Osteoblast (primary cell): ENCODE measurements around the gene CELSR1. TPM values are rescaled to one million over a fixed set of nuclear protein-coding genes. Genes with fewer than 3 reads are reported as not detected.

ENCODE experiments used
- DNase-seq: peaks from one replicate; pipeline ENCODE4 v3.0.0; 2011; ENCODE audit warnings: low spot score, mixed read lengths; ENCODE audit not compliant: insufficient read length; ENCODE audit errors: missing footprints
- H2AFZ ChIP-seq: 2 replicates; pipeline ENCODE4 v1.6.0; 2011; ENCODE audit warnings: mild to moderate bottlenecking, low read length
- H3K27ac ChIP-seq: 2 replicates; pipeline ENCODE4 v1.5.1; 2011; ENCODE audit warnings: mild to moderate bottlenecking, low read depth, low read length, moderate library complexity
- H3K27me3 ChIP-seq: 2 replicates; pipeline ENCODE4 v1.6.0; 2012; ENCODE audit warnings: mild to moderate bottlenecking, control low read depth, inconsistent platforms, low read length, moderate library complexity; ENCODE audit not compliant: insufficient read depth
- H3K36me3 ChIP-seq: 2 replicates; pipeline ENCODE4 v1.5.1; 2011; ENCODE audit warnings: mild to moderate bottlenecking, low read length, control low read depth, moderate library complexity; ENCODE audit not compliant: insufficient read depth
- H3K4me1 ChIP-seq: 2 replicates; pipeline ENCODE4 v1.5.1; 2011; ENCODE audit warnings: mild to moderate bottlenecking, low read length, control low read depth, moderate library complexity; ENCODE audit not compliant: insufficient read depth
- H3K4me2 ChIP-seq: 2 replicates; pipeline ENCODE4 v1.6.0; 2011; ENCODE audit warnings: mild to moderate bottlenecking, low read length; ENCODE audit not compliant: insufficient read depth
- H3K4me3 ChIP-seq: fragments of 200-600 bp; sonication (generic); 3 replicates; pipeline ENCODE4 v1.5.1; 2012; ENCODE audit warnings: mild to moderate bottlenecking, low read length, inconsistent platforms; ENCODE audit not compliant: insufficient read depth
- H3K79me2 ChIP-seq: 2 replicates; pipeline ENCODE4 v1.6.0; 2012; ENCODE audit warnings: mild to moderate bottlenecking, low read length, control low read depth, inconsistent platforms; ENCODE audit not compliant: insufficient read depth
- H3K9me3 ChIP-seq: 2 replicates; pipeline ENCODE4 v1.5.1; 2011; ENCODE audit warnings: low read depth, low read length, control low read depth
- H4K20me1 ChIP-seq: 2 replicates; pipeline ENCODE4 v1.6.0; 2012; ENCODE audit warnings: mild to moderate bottlenecking, low read length, control low read depth; ENCODE audit not compliant: insufficient read depth
- CTCF ChIP-seq: IDR thresholded peaks from 2 replicates; pipeline ENCODE4 v1.5.1; 2011; ENCODE audit warnings: mild to moderate bottlenecking, low read depth, low read length, moderate library complexity; ENCODE audit errors: extremely low read depth
- total RNA-seq: library from RNA; depleted of rRNA; stranded (reverse); fragments of >200 nt; gene quantifications from 2 replicates; pipeline ENCODE4 v1.2.3, GENCODE V29; 2012

Gene CELSR1
- total RNA-seq, 1 donor = 3.6 TPM

DNA sequence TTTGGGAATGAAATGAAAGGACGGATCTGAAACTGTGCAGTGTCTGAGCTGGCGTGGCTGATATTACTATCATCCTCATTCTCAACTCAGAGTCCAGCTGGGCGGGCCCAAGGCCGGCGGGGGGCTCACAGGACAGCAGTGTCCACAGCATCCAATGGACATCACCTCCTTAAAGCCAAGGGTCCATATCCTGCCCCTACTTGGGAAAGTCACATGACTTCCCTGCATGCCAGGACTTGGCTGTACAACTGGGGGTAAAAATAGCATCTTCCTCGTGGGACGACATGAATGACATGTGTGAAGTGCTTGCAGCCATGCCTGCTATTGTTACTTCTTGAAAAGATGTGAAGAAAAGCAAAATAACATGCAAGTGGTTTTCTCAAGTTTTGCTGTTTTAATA is 119.7 kb downstream of the CELSR1 start:
- no peaks in the 10 kb centered on the region for H3K36me3 ChIP-seq
- no peaks in the 10 kb centered on the region for H3K4me1 ChIP-seq
- H2AFZ ChIP-seq = no peak overlapping the region
- H3K79me2 ChIP-seq = no peaks in the 10 kb centered on the region
- no peak for DNase-seq
- no peak overlapping the region for H3K4me3 ChIP-seq
- peaks cover 20% of the 10 kb centered on the region for H3K27me3 ChIP-seq
- H3K4me2 ChIP-seq = no peak overlapping the region
- no peak for TF ChIP-seq CTCF
- no peak overlapping the region for H3K27ac ChIP-seq
- H3K9me3 ChIP-seq = no peaks in the 10 kb centered on the region
- H4K20me1 ChIP-seq = no peaks in the 10 kb centered on the region

DNA sequence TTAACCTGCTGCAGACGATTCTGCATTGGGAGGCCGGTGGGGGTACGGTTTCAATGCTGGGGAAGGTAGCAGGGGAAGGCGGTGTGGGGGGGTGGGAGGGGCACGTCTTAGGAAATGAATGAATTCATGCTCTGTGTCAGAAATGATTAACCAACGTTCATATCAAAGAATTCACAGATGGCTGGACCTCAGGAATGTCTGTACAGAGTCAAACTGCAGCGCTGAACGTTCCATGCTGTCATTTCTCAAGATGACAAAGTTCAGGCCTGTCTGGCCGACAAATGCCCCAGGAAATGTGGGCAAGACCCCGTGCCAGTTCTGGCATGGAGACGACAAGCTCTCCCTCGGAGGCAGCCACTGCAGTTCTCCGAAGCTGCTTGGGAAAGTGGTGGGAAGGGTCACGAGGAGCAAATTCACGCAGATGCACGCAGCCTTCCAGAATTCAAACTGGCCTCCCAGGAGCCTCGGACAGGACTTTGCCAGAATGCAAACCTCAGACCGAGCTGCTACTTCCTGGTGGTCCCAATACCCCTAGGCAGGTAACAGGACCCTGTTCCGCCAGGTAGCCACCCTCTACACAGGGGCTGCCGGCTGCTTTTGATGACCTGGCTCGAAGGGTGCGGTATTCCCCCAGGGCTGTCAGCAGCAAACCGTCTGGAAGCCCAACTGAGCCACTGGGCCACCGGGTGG is 120.4 kb downstream of the CELSR1 start:
- DNase-seq = no peak
- peaks cover 22% of the 10 kb centered on the region for H3K27me3 ChIP-seq
- no peaks in the 10 kb centered on the region for H4K20me1 ChIP-seq
- H3K4me2 ChIP-seq = no peak overlapping the region
- H3K4me1 ChIP-seq = no peaks in the 10 kb centered on the region
- no peaks in the 10 kb centered on the region for H3K36me3 ChIP-seq
- no peak for TF ChIP-seq CTCF
- H2AFZ ChIP-seq = no peak overlapping the region
- no peaks in the 10 kb centered on the region for H3K79me2 ChIP-seq
- no peak overlapping the region for H3K27ac ChIP-seq
- no peak overlapping the region for H3K4me3 ChIP-seq
- no peaks in the 10 kb centered on the region for H3K9me3 ChIP-seq

DNA sequence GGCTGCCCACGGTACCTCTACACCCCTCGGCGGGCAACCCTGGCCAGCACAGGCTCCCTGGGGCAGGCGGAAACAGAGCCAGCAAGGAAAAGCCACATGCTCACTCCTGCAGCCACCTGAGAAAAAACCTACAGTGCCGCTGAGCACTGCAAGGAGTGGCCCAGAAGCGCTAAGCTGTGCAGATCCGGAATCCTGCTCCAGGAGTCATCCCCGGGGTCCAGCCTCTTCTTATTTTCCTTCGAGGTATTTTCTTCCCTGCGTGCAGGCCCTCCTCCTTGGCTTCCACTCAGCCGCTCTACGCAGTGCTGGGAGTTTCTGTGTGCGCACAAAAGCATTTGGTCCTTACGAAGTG is 120.9 kb downstream of the CELSR1 start:
- no peak overlapping the region for H3K4me3 ChIP-seq
- H4K20me1 ChIP-seq = no peaks in the 10 kb centered on the region
- no peaks in the 10 kb centered on the region for H3K4me1 ChIP-seq
- DNase-seq = no peak
- no peak overlapping the region for H3K4me2 ChIP-seq
- no peaks in the 10 kb centered on the region for H3K36me3 ChIP-seq
- no peaks in the 10 kb centered on the region for H3K79me2 ChIP-seq
- no peak overlapping the region for H2AFZ ChIP-seq
- H3K27me3 ChIP-seq = peaks cover 22% of the 10 kb centered on the region
- no peak for TF ChIP-seq CTCF
- no peaks in the 10 kb centered on the region for H3K9me3 ChIP-seq
- no peak overlapping the region for H3K27ac ChIP-seq

GRCh38 chr22:46415776-46416519 is 121.5 kb downstream of the CELSR1 start:
- H3K4me3 ChIP-seq = no peak overlapping the region
- H3K4me2 ChIP-seq = no peak overlapping the region
- H3K27me3 ChIP-seq = peaks cover 22% of the 10 kb centered on the region
- no peaks in the 10 kb centered on the region for H3K36me3 ChIP-seq
- H3K27ac ChIP-seq = no peak overlapping the region
- H4K20me1 ChIP-seq = no peaks in the 10 kb centered on the region
- H2AFZ ChIP-seq = no peak overlapping the region
- H3K9me3 ChIP-seq = no peaks in the 10 kb centered on the region
- no peaks in the 10 kb centered on the region for H3K79me2 ChIP-seq
- no peak for TF ChIP-seq CTCF
- H3K4me1 ChIP-seq = no peaks in the 10 kb centered on the region
- no peak for DNase-seq
